Measurements from ENCODE around the gene SMIM13. TPM values are rescaled to one million over a fixed set of nuclear protein-coding genes. Genes with fewer than 3 reads are reported as not detected.

Gene SMIM13
- 10 to 100 TPM; 15.6 to 19.9 (median 17.2) TPM for polyA plus RNA-seq (ENCODE audit: insufficient read length in 3 of 3)
- long read RNA-seq, donor 1, full-length matches to known transcripts: 5 of 5 reads
- long read RNA-seq, donor 1, partial matches to known transcripts: 0 of 5 reads
- long read RNA-seq, donor 1, other reads (novel, unspliced or antisense): 0 of 5 reads
- long read RNA-seq, donor 2, full-length matches to known transcripts: 6 of 6 reads
- long read RNA-seq, donor 2, partial matches to known transcripts: 0 of 6 reads
- long read RNA-seq, donor 2, other reads (novel, unspliced or antisense): 0 of 6 reads
- long read RNA-seq, donor 3, full-length matches to known transcripts: 8 of 8 reads
- long read RNA-seq, donor 3, partial matches to known transcripts: 0 of 8 reads
- long read RNA-seq, donor 3, other reads (novel, unspliced or antisense): 0 of 8 reads
- long read RNA-seq, donor 4, full-length matches to known transcripts: 2 of 2 reads
- long read RNA-seq, donor 4, partial matches to known transcripts: 0 of 2 reads
- long read RNA-seq, donor 4, other reads (novel, unspliced or antisense): 0 of 2 reads
- long read RNA-seq, donor 5: 0 reads
- long read RNA-seq, donor 6, full-length matches to known transcripts: 5 of 5 reads
- long read RNA-seq, donor 6, partial matches to known transcripts: 0 of 5 reads
- long read RNA-seq, donor 6, other reads (novel, unspliced or antisense): 0 of 5 reads
- long read RNA-seq, donor 7, full-length matches to known transcripts: 6 of 6 reads
- long read RNA-seq, donor 7, partial matches to known transcripts: 0 of 6 reads
- long read RNA-seq, donor 7, other reads (novel, unspliced or antisense): 0 of 6 reads
- long read RNA-seq, donor 8: 0 reads
- long read RNA-seq, donor 9, full-length matches to known transcripts: 3 of 3 reads
- long read RNA-seq, donor 9, partial matches to known transcripts: 0 of 3 reads
- long read RNA-seq, donor 9, other reads (novel, unspliced or antisense): 0 of 3 reads
- long read RNA-seq, donor 10, full-length matches to known transcripts: 4 of 4 reads
- long read RNA-seq, donor 10, partial matches to known transcripts: 0 of 4 reads
- long read RNA-seq, donor 10, other reads (novel, unspliced or antisense): 0 of 4 reads
- long read RNA-seq, donor 11, full-length matches to known transcripts: 1 of 1 reads
- long read RNA-seq, donor 11, partial matches to known transcripts: 0 of 1 reads
- long read RNA-seq, donor 11, other reads (novel, unspliced or antisense): 0 of 1 reads
- long read RNA-seq, donor 12, full-length matches to known transcripts: 4 of 4 reads
- long read RNA-seq, donor 12, partial matches to known transcripts: 0 of 4 reads
- long read RNA-seq, donor 12, other reads (novel, unspliced or antisense): 0 of 4 reads
- long read RNA-seq, donor 13: 0 reads
- long read RNA-seq, donor 14, full-length matches to known transcripts: 5 of 5 reads
- long read RNA-seq, donor 14, partial matches to known transcripts: 0 of 5 reads
- long read RNA-seq, donor 14, other reads (novel, unspliced or antisense): 0 of 5 reads
- long read RNA-seq, donor 15, full-length matches to known transcripts: 5 of 5 reads
- long read RNA-seq, donor 15, partial matches to known transcripts: 0 of 5 reads
- long read RNA-seq, donor 15, other reads (novel, unspliced or antisense): 0 of 5 reads
- long read RNA-seq, donor 16, full-length matches to known transcripts: 10 of 10 reads
- long read RNA-seq, donor 16, partial matches to known transcripts: 0 of 10 reads
- long read RNA-seq, donor 16, other reads (novel, unspliced or antisense): 0 of 10 reads

DNA sequence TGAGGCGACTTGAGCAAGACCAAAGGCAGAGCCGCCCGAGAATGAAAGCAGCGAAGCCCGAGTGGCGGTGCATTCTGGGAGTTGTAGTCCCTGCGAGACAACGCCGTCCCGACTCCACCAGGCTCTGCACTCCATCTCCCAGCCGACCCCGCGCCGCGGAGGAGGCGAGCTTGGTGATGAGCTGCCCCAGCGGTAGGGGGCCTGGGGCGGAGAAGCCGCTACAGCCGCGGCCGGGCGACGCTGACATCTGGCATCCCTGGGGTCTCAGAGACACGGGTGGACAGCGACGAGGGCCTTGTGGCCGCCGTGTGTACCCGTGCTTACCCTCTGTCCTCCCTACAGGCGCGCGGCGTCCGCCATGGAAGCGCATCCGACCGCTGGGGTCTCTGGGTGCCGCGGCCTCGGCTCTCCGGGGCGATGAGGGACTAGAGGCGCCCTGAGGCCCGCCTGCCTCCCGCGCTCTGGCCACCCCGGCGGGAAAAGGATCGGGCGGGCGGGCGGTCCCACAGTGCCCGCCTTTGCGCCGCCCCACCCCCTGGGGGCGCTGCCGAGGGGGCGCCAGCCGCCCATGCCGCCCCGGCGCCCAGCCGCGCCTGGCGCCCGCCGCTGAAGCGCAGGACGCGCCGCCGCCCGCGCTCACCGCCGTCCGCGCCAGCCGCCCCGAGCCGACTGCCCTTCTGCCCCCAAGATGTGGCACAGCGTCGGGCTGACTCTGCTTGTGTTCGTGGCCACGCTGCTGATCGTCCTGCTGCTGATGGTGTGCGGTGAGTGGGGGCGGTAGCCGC is at the start of gene SMIM13:
Gene SMIM13 (plus strand): TSS at position 209 of the 785 bp plus-strand sequence. CDS start 480 bp downstream, at position 689.
- peak; percentile 93 to 98 (median 97) for DNase-seq (ENCODE audit: extremely low read depth in 1 of 11, low read depth in 9 of 11, low spot score in 4 of 11)

GRCh38 chr6:11043961-11044711 is 49.5 kb upstream of the SMIM13 start, which contains the start of gene ELOVL2:
TSS of gene ELOVL2 (minus strand) at chr6:11044305. CDS start at chr6:11044230, 75 bp downstream.
- DNase-seq (ENCODE audit: extremely low read depth in 1 of 11, low read depth in 9 of 11, low spot score in 4 of 11): peak in 8 of 11 donors; percentile 26 to 61 (median 38)

DNA sequence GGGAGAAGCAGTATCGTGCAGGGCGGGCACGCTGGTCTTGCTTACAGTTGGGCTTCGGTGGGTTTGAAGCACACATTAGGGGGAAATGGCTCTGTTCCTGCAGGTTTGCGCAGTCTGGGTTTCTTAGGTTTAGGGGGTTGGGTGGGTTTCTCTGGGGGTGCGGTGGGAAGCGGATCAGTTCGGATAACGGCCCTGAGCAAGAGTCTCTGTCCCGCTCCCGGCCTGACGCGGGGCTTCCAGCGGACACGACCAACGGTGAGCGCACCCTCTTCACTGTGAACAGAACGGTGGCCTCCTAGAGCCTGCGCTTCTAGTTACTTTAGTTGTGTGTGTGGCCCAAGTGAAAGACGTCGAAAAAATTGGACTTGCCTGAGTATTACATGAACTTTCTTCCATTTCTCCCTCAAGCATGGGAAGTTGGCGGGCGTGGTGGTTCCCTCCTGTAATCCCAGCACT is 48.9 kb upstream of the SMIM13 start:
- DNase-seq (ENCODE audit: extremely low read depth in 1 of 11, low read depth in 9 of 11, low spot score in 4 of 11): peak in 1 of 11 donors; percentile 2

DNA sequence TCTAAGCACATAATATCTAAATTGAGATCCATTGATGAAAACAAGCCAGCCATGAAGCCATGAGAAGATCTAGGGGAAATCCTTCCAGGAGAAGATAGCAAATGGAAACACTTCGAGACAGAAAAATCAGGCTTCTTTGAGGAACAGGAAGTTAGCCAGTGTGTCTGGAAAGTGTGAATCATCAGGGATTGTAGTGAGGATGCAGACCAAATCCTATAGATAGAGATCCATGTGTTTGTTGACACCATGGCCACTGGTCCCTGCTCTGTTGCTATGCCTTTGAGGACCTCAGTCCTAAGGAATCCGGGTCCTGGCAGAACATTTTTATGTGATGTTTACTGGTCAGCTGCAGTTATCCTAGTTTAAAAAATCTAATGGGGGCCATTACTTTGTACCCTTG is 42.9 kb upstream of the SMIM13 start:
- DNase-seq (ENCODE audit: extremely low read depth in 1 of 11, low read depth in 9 of 11, low spot score in 4 of 11): no peak

GRCh38 chr6:11053307-11053706 is 40.3 kb upstream of the SMIM13 start:
- no peak for DNase-seq (ENCODE audit: extremely low read depth in 1 of 11, low read depth in 9 of 11, low spot score in 4 of 11)

DNA sequence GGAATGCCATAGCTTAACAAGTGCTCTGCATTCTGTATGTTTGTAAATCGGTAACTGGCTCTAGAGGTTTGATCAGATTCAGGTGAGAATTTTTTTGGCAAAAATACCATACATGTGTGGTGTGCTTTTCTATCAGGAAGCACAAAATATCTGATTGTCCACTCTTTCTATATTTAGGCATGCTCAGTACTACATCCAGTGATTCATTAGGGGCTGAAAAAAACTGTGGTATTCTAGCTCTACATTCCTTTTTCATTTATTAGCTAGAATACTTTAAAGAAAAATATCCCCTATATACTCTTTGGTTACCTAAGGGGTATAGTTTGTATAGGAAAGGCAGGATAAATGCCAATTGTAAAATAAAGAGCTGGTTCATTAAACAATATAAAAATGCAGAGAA is 38.9 kb upstream of the SMIM13 start:
- DNase-seq (ENCODE audit: extremely low read depth in 1 of 11, low read depth in 9 of 11, low spot score in 4 of 11): no peak

GRCh38 chr6:11055127-11055627 is 38.5 kb upstream of the SMIM13 start:
- DNase-seq (ENCODE audit: extremely low read depth in 1 of 11, low read depth in 9 of 11, low spot score in 4 of 11): no peak

DNA sequence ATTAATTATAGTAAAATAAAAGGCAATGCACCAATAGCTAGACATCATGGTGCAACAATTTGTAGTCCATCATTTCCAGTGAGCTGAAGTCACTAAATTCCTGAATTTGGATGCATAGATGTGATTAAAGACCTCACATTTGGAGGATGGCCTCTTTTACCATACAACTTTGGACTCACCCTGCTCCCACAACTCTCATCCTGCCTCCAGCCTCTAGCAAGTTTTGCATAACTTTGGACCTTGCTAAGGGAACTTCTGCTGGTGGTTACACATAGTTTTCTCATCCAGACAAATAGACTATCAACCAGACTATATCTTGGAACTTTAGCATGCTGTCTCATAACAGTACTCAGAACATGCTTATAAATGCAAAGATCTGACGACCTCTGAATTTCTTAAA is 36.8 kb upstream of the SMIM13 start:
- DNase-seq (ENCODE audit: extremely low read depth in 1 of 11, low read depth in 9 of 11, low spot score in 4 of 11): no peak

GRCh38 chr6:11058406-11058805 is 35.2 kb upstream of the SMIM13 start:
- no peak for DNase-seq (ENCODE audit: extremely low read depth in 1 of 11, low read depth in 9 of 11, low spot score in 4 of 11)

DNA sequence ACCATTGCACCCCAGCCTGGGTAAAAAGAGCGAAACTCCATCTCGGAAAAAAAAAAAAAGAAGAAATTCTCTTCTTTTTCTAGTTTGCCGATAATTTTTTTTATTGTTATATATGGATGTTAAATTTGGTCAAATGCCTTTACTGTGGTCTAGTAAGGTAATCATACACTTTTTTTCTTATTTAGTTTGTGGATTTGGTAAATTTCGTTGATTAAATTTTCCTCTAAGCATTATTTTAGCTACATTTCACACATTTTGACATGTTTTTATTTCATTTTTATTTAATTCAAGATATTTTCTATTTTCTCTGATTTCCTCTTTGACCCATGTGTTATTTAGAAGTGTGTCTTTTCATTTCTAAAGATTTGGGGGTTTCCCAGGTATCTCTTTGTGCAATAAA is 31.6 kb upstream of the SMIM13 start:
- no peak for DNase-seq (ENCODE audit: extremely low read depth in 1 of 11, low read depth in 9 of 11, low spot score in 4 of 11)

- DNase-seq (ENCODE audit: extremely low read depth in 1 of 11, low read depth in 9 of 11, low spot score in 4 of 11): no peak
These were observed 30.9 kb upstream of the SMIM13 start for GRCh38 chr6:11062715-11063114.

GRCh38 chr6:11064836-11065235 is 28.8 kb upstream of the SMIM13 start:
- no peak for DNase-seq (ENCODE audit: extremely low read depth in 1 of 11, low read depth in 9 of 11, low spot score in 4 of 11)

DNA sequence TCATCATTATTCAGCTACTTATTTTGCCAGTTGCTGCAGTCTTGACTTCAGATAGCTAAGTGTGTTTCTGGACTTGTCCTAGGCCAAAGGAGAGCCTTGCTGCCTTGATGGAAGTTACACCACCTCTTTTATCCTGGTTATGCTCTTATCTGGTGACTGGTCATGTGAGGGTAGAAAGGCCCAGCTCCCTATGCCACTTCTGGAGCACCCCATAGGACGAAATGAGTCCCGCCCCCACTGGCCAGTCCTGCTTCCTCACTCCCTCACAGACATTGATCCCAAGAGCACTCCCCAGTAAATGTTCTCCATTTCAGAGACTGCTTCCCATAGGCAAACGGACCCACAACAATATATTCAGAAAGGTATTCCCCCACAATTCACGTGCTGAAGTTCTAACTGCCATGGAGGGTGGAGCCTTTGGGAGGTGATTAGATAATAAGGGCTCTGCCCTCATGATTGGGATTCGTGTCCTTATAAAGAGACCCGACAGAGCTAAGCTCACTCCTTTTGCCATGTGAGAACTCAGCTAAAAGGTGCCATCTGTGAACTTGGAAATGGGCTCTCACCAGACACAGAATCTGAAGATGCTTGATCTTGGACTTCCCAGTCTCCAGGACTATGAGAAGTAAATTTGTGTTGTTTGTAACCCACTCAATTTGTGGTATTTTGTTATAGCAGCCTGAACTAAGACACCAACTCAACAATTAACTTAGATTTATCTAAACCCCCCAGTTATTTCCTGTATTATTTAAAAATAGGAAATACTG is 28.0 kb upstream of the SMIM13 start:
- no peak for DNase-seq (ENCODE audit: extremely low read depth in 1 of 11, low read depth in 9 of 11, low spot score in 4 of 11)

GRCh38 chr6:11066505-11067347 is 26.9 kb upstream of the SMIM13 start:
- no peak for DNase-seq (ENCODE audit: extremely low read depth in 1 of 11, low read depth in 9 of 11, low spot score in 4 of 11)

- DNase-seq (ENCODE audit: extremely low read depth in 1 of 11, low read depth in 9 of 11, low spot score in 4 of 11): no peak
These were observed 26.3 kb upstream of the SMIM13 start for GRCh38 chr6:11067348-11067747.
